Trophoblast cell (in vitro differentiated cells and primary cell): ENCODE data around the gene CRK.

ENCODE experiments used
- DNase-seq, 2 donors: peaks; one replicate each; pipeline ENCODE4 v3.0.0-alpha.2; 2016
- H2AFZ ChIP-seq: 2 replicates; pipeline ENCODE4 v1.6.1; 2013; ENCODE audit warnings: low read length, moderate library complexity, mild to moderate bottlenecking; ENCODE audit not compliant: insufficient read depth, poor library complexity
- H2AK5ac ChIP-seq: 2 replicates; pipeline ENCODE4 v1.6.1; 2013; ENCODE audit warnings: mild to moderate bottlenecking, low read length
- H2BK120ac ChIP-seq: 2 replicates; pipeline ENCODE4 v1.6.1; 2013; ENCODE audit warnings: low read length, mild to moderate bottlenecking, moderate library complexity; ENCODE audit not compliant: insufficient read depth, poor library complexity
- H2BK12ac ChIP-seq: 2 replicates; pipeline ENCODE4 v1.6.1; 2013; ENCODE audit warnings: mild to moderate bottlenecking, low read length, moderate library complexity
- H2BK5ac ChIP-seq: 2 replicates; pipeline ENCODE4 v1.6.1; 2013; ENCODE audit warnings: low read length, low read depth, moderate library complexity, mild to moderate bottlenecking; ENCODE audit not compliant: poor library complexity
- H3K14ac ChIP-seq: 2 replicates; pipeline ENCODE4 v1.6.1; 2013; ENCODE audit warnings: mild to moderate bottlenecking, low read length
- H3K18ac ChIP-seq: 2 replicates; pipeline ENCODE4 v1.6.1; 2013; ENCODE audit warnings: mild to moderate bottlenecking, low read length
- H3K23ac ChIP-seq: 2 replicates; pipeline ENCODE4 v1.6.1; 2013; ENCODE audit warnings: low read length
- H3K27ac ChIP-seq: 2 replicates; pipeline ENCODE4 v1.5.1; 2013; ENCODE audit warnings: low read depth, mild to moderate bottlenecking, inconsistent platforms, low read length, moderate library complexity
- H3K27me3 ChIP-seq: 2 replicates; pipeline ENCODE4 v1.6.1; 2013; ENCODE audit warnings: inconsistent platforms, mild to moderate bottlenecking, low read length, moderate library complexity; ENCODE audit not compliant: insufficient read depth
- H3K36me3 ChIP-seq, 2 experiments: 1 replicate in 1 of 2; 2 replicates in 1 of 2; pipeline ENCODE4 v1.6.1; 2013; ENCODE audit warnings: low read length in 2 of 2, mild to moderate bottlenecking in 2 of 2, moderate library complexity in 1 of 2; ENCODE audit not compliant: insufficient read depth in 2 of 2, control insufficient read depth in 1 of 2
- H3K4ac ChIP-seq: 2 replicates; pipeline ENCODE4 v1.6.1; 2013; ENCODE audit warnings: low read depth, mild to moderate bottlenecking, low read length, moderate library complexity
- H3K4me1 ChIP-seq, 2 experiments: 1 replicate in 1 of 2; 2 replicates in 1 of 2; pipeline ENCODE4 v1.6.1; 2013; ENCODE audit warnings: low read length in 2 of 2, mild to moderate bottlenecking in 2 of 2, moderate library complexity in 1 of 2; ENCODE audit not compliant: insufficient read depth in 2 of 2, control insufficient read depth in 1 of 2
- H3K4me2 ChIP-seq: 2 replicates; pipeline ENCODE4 v1.6.1; 2013; ENCODE audit warnings: inconsistent platforms, mild to moderate bottlenecking, low read length, moderate library complexity
- H3K4me3 ChIP-seq: 2 replicates; pipeline ENCODE4 v1.5.1; 2013; ENCODE audit warnings: mild to moderate bottlenecking, low read depth, low read length, inconsistent platforms
- H3K79me1 ChIP-seq: one replicate; pipeline ENCODE4 v1.6.1; 2013; ENCODE audit warnings: low read length
- H3K79me2 ChIP-seq: 2 replicates; pipeline ENCODE4 v1.6.1; 2013; ENCODE audit warnings: low read length, mild to moderate bottlenecking; ENCODE audit not compliant: control insufficient read depth, insufficient read depth, poor library complexity
- H3K9ac ChIP-seq: 2 replicates; pipeline ENCODE4 v1.6.1; 2013; ENCODE audit warnings: mild to moderate bottlenecking, low read length
- H3K9me3 ChIP-seq: 2 replicates; pipeline ENCODE4 v1.6.1; 2013; ENCODE audit warnings: low read depth, mild to moderate bottlenecking, control low read depth, inconsistent platforms, low read length; ENCODE audit not compliant: insufficient read depth
- H4K12ac ChIP-seq: 2 replicates; pipeline ENCODE4 v1.6.1; 2013; ENCODE audit warnings: low read depth, mild to moderate bottlenecking, low read length, moderate library complexity
- H4K8ac ChIP-seq: 2 replicates; pipeline ENCODE4 v1.6.1; 2013; ENCODE audit warnings: low read depth, mild to moderate bottlenecking, low read length, moderate library complexity
- H4K91ac ChIP-seq: one replicate; pipeline ENCODE4 v1.6.1; 2013; ENCODE audit warnings: low read depth, mild to moderate bottlenecking, low read length, moderate library complexity
- WGBS: extraction: QIAGEN DNeasy Blood & Tissue Kit; methylation state at CpG from one replicate; pipeline ENCODE4 v1.1.7; 2013; ENCODE audit warnings: missing lambda C conversion rate; ENCODE audit not compliant: insufficient read length, insufficient coverage; ENCODE audit errors: extremely low coverage; 5-methylcytosine and 5-hydroxymethylcytosine counted together

The CRK gene

GRCh38 chr17:1412185-1413110 is 43.6 kb downstream of the CRK start:
- H3K14ac ChIP-seq: no peak overlapping the region
- no peak overlapping the region for H2BK12ac ChIP-seq
- H3K27me3 ChIP-seq: no peaks in the 10 kb centered on the region
- H3K9ac ChIP-seq: no peak overlapping the region
- H3K36me3 ChIP-seq: no peaks in the 10 kb centered on the region
- no peak overlapping the region for H4K91ac ChIP-seq
- H3K4me1 ChIP-seq: no peaks in the 10 kb centered on the region
- no CpG with 5 or more reads among the region's 27 CpGs for WGBS
- H3K23ac ChIP-seq: no peak overlapping the region
- H3K4me3 ChIP-seq: no peak overlapping the region
- no peak overlapping the region for H2BK5ac ChIP-seq
- no peak overlapping the region for H3K4me2 ChIP-seq
- H2AFZ ChIP-seq: no peak overlapping the region
- H2AK5ac ChIP-seq: no peak overlapping the region
- no peak overlapping the region for H3K27ac ChIP-seq
- peak in 1 of 2 donors; percentile 28 for DNase-seq
- no peak overlapping the region for H4K12ac ChIP-seq
- H3K4ac ChIP-seq: no peak overlapping the region
- H3K79me2 ChIP-seq: no peaks in the 10 kb centered on the region
- H3K9me3 ChIP-seq: peaks cover 2% of the 10 kb centered on the region
- H4K8ac ChIP-seq: no peak overlapping the region
- no peaks in the 10 kb centered on the region for H3K79me1 ChIP-seq
- H2BK120ac ChIP-seq: no peak overlapping the region
- H3K18ac ChIP-seq: no peak overlapping the region

GRCh38 chr17:1402262-1402586 is 53.8 kb downstream of the CRK start:
- Histone ChIP-seq H2BK5ac (no peak overlapping the region), H3K18ac (no peak overlapping the region), H3K4me2 (no peak overlapping the region), H3K4ac (no peak overlapping the region), H3K27ac (no peak overlapping the region), H3K23ac (no peak overlapping the region), H4K12ac (no peak overlapping the region), H2BK120ac (no peak overlapping the region), H2AFZ (no peak overlapping the region), H3K14ac (no peak overlapping the region), H3K9me3 (no peaks in the 10 kb centered on the region), H2BK12ac (no peak overlapping the region), H3K79me1 (peaks cover 11% of the 10 kb centered on the region), H3K9ac (no peak overlapping the region), H3K36me3 (no peaks in the 10 kb centered on the region), H3K27me3 (no peaks in the 10 kb centered on the region), H2AK5ac (no peak overlapping the region), H3K79me2 (peaks cover 18% of the 10 kb centered on the region), H4K8ac (no peak overlapping the region), H3K4me3 (no peak overlapping the region), H4K91ac (no peak overlapping the region), H3K4me1 (peaks cover 0 to 5% of the 10 kb centered on the region in 2 experiments)
- no peak for DNase-seq
- WGBS: no CpG with 5 or more reads among the region's 4 CpGs

GRCh38 chr17:1399679-1400512 is 56.1 kb downstream of the CRK start, which contains the start of gene YWHAE:
YWHAE (minus strand) TSS chr17:1400222; CDS start chr17:1400110, 112 bp downstream.
- peak within 1 kb of the TSS; percentile 98 for H3K14ac ChIP-seq
- H3K4me1 ChIP-seq: peaks cover 0 to 7% of the 10 kb centered on the region in 2 experiments
- H4K91ac ChIP-seq: peak within 1 kb of the TSS; percentile 98
- peak within 1 kb of the TSS; percentile 89 for H2BK120ac ChIP-seq
- H2AFZ ChIP-seq: peak within 1 kb of the TSS; percentile 99
- H4K12ac ChIP-seq: peak within 1 kb of the TSS; percentile 99
- H3K79me1 ChIP-seq: peaks cover 11% of the 10 kb centered on the region
- H3K4me3 ChIP-seq: peak within 1 kb of the TSS; percentile 83
- H2BK5ac ChIP-seq: peak within 1 kb of the TSS; percentile 98
- H3K9ac ChIP-seq: peak within 1 kb of the TSS; percentile 100
- H3K4me2 ChIP-seq: peak within 1 kb of the TSS; percentile 73
- H4K8ac ChIP-seq: peak within 1 kb of the TSS; percentile 100
- peak within 1 kb of the TSS; percentile 98 for H3K27ac ChIP-seq
- H3K36me3 ChIP-seq: peaks cover 2 to 4% of the 10 kb centered on the region in 2 experiments
- H3K79me2 ChIP-seq: peaks cover 37% of the 10 kb centered on the region
- H3K9me3 ChIP-seq: no peaks in the 10 kb centered on the region
- H3K27me3 ChIP-seq: no peaks in the 10 kb centered on the region
- DNase-seq: peak; percentile 98 to 99
- no peak within 1 kb of the TSS for H3K23ac ChIP-seq
- H3K4ac ChIP-seq: peak within 1 kb of the TSS; percentile 99
- no CpG with 5 or more reads among the region's 82 CpGs for WGBS
- no peak within 1 kb of the TSS for H2BK12ac ChIP-seq
- peak within 1 kb of the TSS; percentile 94 for H2AK5ac ChIP-seq
- H3K18ac ChIP-seq: peak within 1 kb of the TSS; percentile 98

- Histone ChIP-seq H4K91ac (peak overlapping the region; percentile 98), H3K18ac (peak overlapping the region; percentile 20), H3K36me3 (peaks cover 2 to 4% of the 10 kb centered on the region in 2 experiments)
Observed at GRCh38 chr17:1398931-1399678, 56.9 kb downstream of the CRK start.

More at GRCh38 chr17:1398931-1399678, 56.9 kb downstream of the CRK start:
- DNase-seq: peak; percentile 60 to 71
- Histone ChIP-seq H3K9ac (peak overlapping the region; percentile 86), H3K9me3 (no peaks in the 10 kb centered on the region), H3K4me3 (peak overlapping the region; percentile 83), H3K4me1 (peaks cover 3 to 7% of the 10 kb centered on the region in 2 experiments), H2BK12ac (no peak overlapping the region), H3K27me3 (no peaks in the 10 kb centered on the region), H3K27ac (peak overlapping the region; percentile 98), H2BK5ac (peak overlapping the region; percentile 39), H4K12ac (peak overlapping the region; percentile 1), H2AK5ac (peak overlapping the region; percentile 3), H3K14ac (peak overlapping the region; percentile 38), H3K79me1 (peaks cover 11% of the 10 kb centered on the region), H3K23ac (no peak overlapping the region), H2AFZ (peak overlapping the region; percentile 26), H3K79me2 (peaks cover 40% of the 10 kb centered on the region), H2BK120ac (peak overlapping the region; percentile 74), H3K4me2 (peak overlapping the region; percentile 53), H3K4ac (peak overlapping the region; percentile 73), H4K8ac (peak overlapping the region; percentile 24)
- WGBS: no CpG with 5 or more reads among the region's 41 CpGs
